ENCODE measurements around the gene WDHD1. TPM values are rescaled to one million over a fixed set of nuclear protein-coding genes. Genes with fewer than 3 reads are reported as not detected.

WDHD1 gene
- polyA plus RNA-seq, 3 donors = 0.19 to 0.37 (median 0.30) TPM

DNA sequence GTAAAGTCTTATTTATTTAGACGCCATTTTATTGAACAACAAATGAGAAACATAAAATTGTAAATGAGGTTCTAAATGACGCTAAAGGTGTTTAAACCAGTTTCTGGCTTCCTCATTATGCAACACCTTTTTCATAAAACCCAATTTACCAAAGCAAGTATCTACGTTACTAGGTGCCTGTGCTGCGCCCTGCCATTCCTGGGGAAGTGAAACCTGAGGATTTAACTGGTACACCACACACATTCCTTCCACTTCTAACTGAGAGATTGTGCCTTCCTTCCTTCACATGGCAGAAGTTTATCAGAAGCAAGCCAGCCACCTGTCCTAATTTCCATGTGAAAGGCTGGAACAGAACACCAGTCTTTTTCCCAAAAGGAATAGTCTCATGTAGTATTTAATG is 84.0 kb downstream of the WDHD1 start:
- H3K27me3 ChIP-seq (ENCODE audit: control insufficient read depth in 2 of 2, insufficient read depth in 2 of 2, low read length in 2 of 2) = no peaks in the 10 kb centered on the region
- no peak for TF ChIP-seq CTCF (IDR thresholded peaks at IDR 0.05)
- Mint-ChIP-seq H3K36me3 (peaks cover 6 to 10% of the 10 kb centered on the region in 2 donors), H3K4me1 (peaks cover 15% of the 10 kb centered on the region), H3K9me3 (peaks cover 0 to under 1% (median 0%) of the 10 kb centered on the region in 7 donors), H3K27ac (peak overlapping the region in 5 of 7 donors; percentile 15 to 68 (median 31)), H3K27me3 (ENCODE audit: low read depth in 3 of 3) (no peaks in the 10 kb centered on the region), H3K4me3 (peak overlapping the region; percentile 58 to 85)
- H4K20me1 ChIP-seq (ENCODE audit: insufficient read depth, low read length) = no peaks in the 10 kb centered on the region
- no peaks in the 10 kb centered on the region for H3K9me3 ChIP-seq (replicated peaks in 1 of 2; ENCODE audit: control insufficient read depth in 1 of 2, insufficient read depth in 1 of 2, low read length in 2 of 2)
- H3K4me1 ChIP-seq (ENCODE audit: control insufficient read depth in 1 of 2, insufficient read depth in 2 of 2, low read length in 2 of 2) = peaks cover 4 to 14% of the 10 kb centered on the region in 2 donors
- peak; percentile 14 to 49 (median 41) for DNase-seq
- H2AFZ ChIP-seq (ENCODE audit: insufficient read depth, low read depth, low read length, poor library complexity, severe bottlenecking) = peak overlapping the region; percentile 68
- H3K27ac ChIP-seq (ENCODE audit: low read depth in 1 of 2, low read length in 2 of 2) = peak overlapping the region in 1 of 2 donors; percentile 62
- intact Hi-C loops (cut with micrococcal nuclease) = no loop called here
- peak overlapping the region; percentile 49 for H3K4me2 ChIP-seq (replicated peaks; ENCODE audit: extremely low read depth, low read length, poor library complexity, severe bottlenecking)
- H3K4me3 ChIP-seq (replicated peaks in 1 of 3; ENCODE audit: low read depth in 2 of 3, low read length in 3 of 3) = peak overlapping the region; percentile 17 to 64 (median 61)
- peak overlapping the region; percentile 17 for H3K9ac ChIP-seq (ENCODE audit: insufficient read depth, low read length, poor library complexity, severe bottlenecking)
- H3K79me2 ChIP-seq (ENCODE audit: insufficient read depth, low read length) = no peaks in the 10 kb centered on the region
- peaks cover 0 to 2% of the 10 kb centered on the region in 2 donors for H3K36me3 ChIP-seq (replicated peaks in 1 of 2; ENCODE audit: control insufficient read depth in 1 of 2, insufficient read depth in 2 of 2, low read length in 2 of 2)
- WGBS (ENCODE audit: insufficient coverage) = 0% methylated on average over 2 of the region's 4 CpGs

DNA sequence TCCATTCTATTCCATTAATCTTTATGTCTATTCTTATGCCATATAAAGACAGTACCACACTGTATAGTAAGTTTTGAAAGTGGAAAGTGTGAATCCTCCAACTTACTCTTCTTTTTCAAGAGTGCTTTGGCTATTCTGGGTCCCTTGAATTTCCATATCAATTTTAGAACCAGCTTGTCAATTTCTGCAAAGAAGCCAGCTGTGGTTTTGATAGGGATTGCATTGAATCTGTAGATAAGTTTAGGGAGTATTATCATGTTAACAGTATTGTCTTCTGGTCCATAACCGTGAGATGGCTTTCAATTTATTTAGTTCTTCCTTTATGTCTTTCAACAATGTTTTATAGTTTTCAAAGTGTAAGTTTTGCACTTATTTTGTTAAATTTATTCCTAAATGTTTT is 90.1 kb downstream of the WDHD1 start:
- Mint-ChIP-seq H3K9me3 (no peaks in the 10 kb centered on the region), H3K4me1 (peaks cover 3% of the 10 kb centered on the region), H3K4me3 (no peak overlapping the region), H3K27ac (no peak overlapping the region), H3K36me3 (peaks cover 0 to 4% of the 10 kb centered on the region in 2 donors), H3K27me3 (ENCODE audit: low read depth in 3 of 3) (no peaks in the 10 kb centered on the region)
- peaks cover 0 to 6% of the 10 kb centered on the region in 2 donors for H3K4me1 ChIP-seq (ENCODE audit: control insufficient read depth in 1 of 2, insufficient read depth in 2 of 2, low read length in 2 of 2)
- H2AFZ ChIP-seq (ENCODE audit: insufficient read depth, low read depth, low read length, poor library complexity, severe bottlenecking) = no peak overlapping the region
- H3K36me3 ChIP-seq (replicated peaks in 1 of 2; ENCODE audit: control insufficient read depth in 1 of 2, insufficient read depth in 2 of 2, low read length in 2 of 2) = peaks cover 0 to 2% of the 10 kb centered on the region in 2 donors
- no peaks in the 10 kb centered on the region for H3K27me3 ChIP-seq (ENCODE audit: control insufficient read depth in 2 of 2, insufficient read depth in 2 of 2, low read length in 2 of 2)
- no peaks in the 10 kb centered on the region for H3K9me3 ChIP-seq (replicated peaks in 1 of 2; ENCODE audit: control insufficient read depth in 1 of 2, insufficient read depth in 1 of 2, low read length in 2 of 2)
- intact Hi-C loops (cut with micrococcal nuclease) = no loop called here
- no peaks in the 10 kb centered on the region for H4K20me1 ChIP-seq (ENCODE audit: insufficient read depth, low read length)
- no CpG with 5 or more reads among the region's 1 CpG for WGBS (ENCODE audit: insufficient coverage)
- no peaks in the 10 kb centered on the region for H3K79me2 ChIP-seq (ENCODE audit: insufficient read depth, low read length)
- no peak overlapping the region for H3K4me3 ChIP-seq (replicated peaks in 1 of 3; ENCODE audit: low read depth in 2 of 3, low read length in 3 of 3)
- no peak for TF ChIP-seq CTCF (IDR thresholded peaks at IDR 0.05)
- no peak overlapping the region for H3K9ac ChIP-seq (ENCODE audit: insufficient read depth, low read length, poor library complexity, severe bottlenecking)
- DNase-seq = no peak
- H3K27ac ChIP-seq (ENCODE audit: low read depth in 1 of 2, low read length in 2 of 2) = no peak overlapping the region
- H3K4me2 ChIP-seq (replicated peaks; ENCODE audit: extremely low read depth, low read length, poor library complexity, severe bottlenecking) = no peak overlapping the region
